ENCODE data around the gene MGAT4D. TPM values are rescaled to one million over a fixed set of nuclear protein-coding genes. Genes with fewer than 3 reads are reported as not detected.

The MGAT4D gene
- total RNA-seq (2014; rRNA removed; shearing (Covaris generic)) (not detected in 2 replicates), polyA plus RNA-seq (2016; fragmentation: Nextera tagmentation; extraction: Ambion mirVana) (not detected in 2 replicates)
- long read RNA-seq: 0 reads

DNA sequence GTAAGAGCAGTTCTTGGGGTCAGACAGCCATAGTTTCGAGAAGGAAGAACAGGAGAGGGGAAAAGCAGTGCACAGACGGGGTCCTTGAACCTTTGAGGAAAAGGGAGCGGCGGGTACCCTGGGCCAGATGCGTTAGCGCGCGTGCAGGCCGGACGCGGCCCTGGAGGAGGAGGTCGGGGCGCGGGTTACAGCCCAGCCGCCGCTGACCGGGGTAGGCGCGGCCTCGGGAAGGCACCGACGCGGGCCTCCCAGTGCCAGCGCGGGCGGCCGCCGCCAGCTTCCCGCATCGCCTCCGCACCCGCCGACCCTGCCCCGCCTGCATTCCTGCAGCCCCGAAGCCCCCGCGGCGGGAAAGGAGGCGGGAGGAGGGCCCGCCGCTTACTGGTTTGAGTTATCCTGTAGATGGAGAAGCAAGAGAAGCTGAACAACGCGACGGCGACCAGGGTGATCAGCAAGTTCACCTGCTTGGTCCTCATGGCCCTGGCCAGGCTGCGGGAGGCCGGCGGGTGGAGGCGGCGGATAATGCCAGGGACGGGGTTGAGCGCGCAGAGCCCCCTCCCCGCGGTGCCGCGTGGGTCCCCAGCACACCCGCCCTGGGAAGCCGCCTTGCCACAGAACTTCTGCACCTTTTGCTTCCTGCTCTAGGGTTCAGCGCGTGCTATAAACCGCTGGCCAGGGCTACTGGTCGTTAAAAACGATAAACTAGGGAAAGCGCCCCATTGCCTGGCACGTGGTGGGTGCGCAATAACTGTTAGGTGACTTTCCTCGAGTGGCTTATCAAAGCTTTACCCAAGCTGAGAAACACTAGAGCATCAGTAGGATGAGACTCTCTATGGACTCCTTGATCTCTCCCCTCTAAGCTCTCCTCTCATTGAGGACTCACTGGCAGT, at the start of gene MGAT4D:
MGAT4D (minus strand) TSS at position 547 of the 890 bp plus-strand sequence; CDS start at position 476, 71 bp downstream.
- no peaks in the 10 kb centered on the region for H3K36me3 Mint-ChIP-seq (ENCODE audit: low read depth)
- H3K4me1 ChIP-seq (ENCODE audit: insufficient read depth): peaks cover 6% of the 10 kb centered on the region
- H3K36me3 ChIP-seq (ENCODE audit: insufficient read depth): no peaks in the 10 kb centered on the region
- peak within 1 kb of the TSS; percentile 91 for H3K4me2 ChIP-seq
- DNase-seq (ENCODE audit: low spot score) (peak; percentile 73), ATAC-seq (peak; percentile 97)
- H3K27ac Mint-ChIP-seq: no peak within 1 kb of the TSS
- H3F3A ChIP-seq (replicated peaks; ENCODE audit: low read depth): no peaks in the 10 kb centered on the region
- peaks cover 54% of the 10 kb centered on the region for H3K27me3 ChIP-seq (ENCODE audit: insufficient read depth)
- no peaks in the 10 kb centered on the region for H3K9me3 Mint-ChIP-seq
- TF ChIP-seq, protein P1, sequence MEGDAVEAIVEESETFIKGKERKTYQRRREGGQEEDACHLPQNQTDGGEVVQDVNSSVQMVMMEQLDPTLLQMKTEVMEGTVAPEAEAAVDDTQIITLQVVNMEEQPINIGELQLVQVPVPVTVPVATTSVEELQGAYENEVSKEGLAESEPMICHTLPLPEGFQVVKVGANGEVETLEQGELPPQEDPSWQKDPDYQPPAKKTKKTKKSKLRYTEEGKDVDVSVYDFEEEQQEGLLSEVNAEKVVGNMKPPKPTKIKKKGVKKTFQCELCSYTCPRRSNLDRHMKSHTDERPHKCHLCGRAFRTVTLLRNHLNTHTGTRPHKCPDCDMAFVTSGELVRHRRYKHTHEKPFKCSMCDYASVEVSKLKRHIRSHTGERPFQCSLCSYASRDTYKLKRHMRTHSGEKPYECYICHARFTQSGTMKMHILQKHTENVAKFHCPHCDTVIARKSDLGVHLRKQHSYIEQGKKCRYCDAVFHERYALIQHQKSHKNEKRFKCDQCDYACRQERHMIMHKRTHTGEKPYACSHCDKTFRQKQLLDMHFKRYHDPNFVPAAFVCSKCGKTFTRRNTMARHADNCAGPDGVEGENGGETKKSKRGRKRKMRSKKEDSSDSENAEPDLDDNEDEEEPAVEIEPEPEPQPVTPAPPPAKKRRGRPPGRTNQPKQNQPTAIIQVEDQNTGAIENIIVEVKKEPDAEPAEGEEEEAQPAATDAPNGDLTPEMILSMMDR (conservative IDR thresholded peaks at IDR 0.05; ENCODE audit: low read depth in 2 of 2): no peak
- TF ChIP-seq NANOG (IDR thresholded peaks at IDR 0.05; ENCODE audit: borderline replicate concordance): no peak
- TF ChIP-seq CREB1 (CRISPR knock-in tag; IDR thresholded peaks at IDR 0.05; ENCODE audit: low read depth): no peak
- TF ChIP-seq EZH2phosphoT487 (IDR thresholded peaks at IDR 0.05; ENCODE audit: unreplicated experiment): peak; percentile 37
- TF ChIP-seq EZH2 (IDR thresholded peaks at IDR 0.05; ENCODE audit: low read depth, unreplicated experiment): peak; percentile 53
- H3K79me2 ChIP-seq (replicated peaks; ENCODE audit: insufficient read depth): no peaks in the 10 kb centered on the region
- H4K20me1 ChIP-seq (replicated peaks; ENCODE audit: insufficient read depth): no peaks in the 10 kb centered on the region
- H3K27ac ChIP-seq (ENCODE audit: low read depth): no peak within 1 kb of the TSS
- no peaks in the 10 kb centered on the region for H3K9me2 ChIP-seq (ENCODE audit: insufficient read depth)
- H3K4me3 Mint-ChIP-seq: peak within 1 kb of the TSS; percentile 82
- peak within 1 kb of the TSS; percentile 65 for H3K4me3 ChIP-seq
- H3K27me3 Mint-ChIP-seq (ENCODE audit: insufficient read depth, low read depth, poor library complexity): peaks cover 29% of the 10 kb centered on the region
- H2AFZ ChIP-seq: peak within 1 kb of the TSS; percentile 100
- H3K4me1 Mint-ChIP-seq: peaks cover 9% of the 10 kb centered on the region

GRCh38 chr4:140533951-140534480, 35.9 kb upstream of the MGAT4D start:
- H3K36me3 Mint-ChIP-seq (ENCODE audit: low read depth): no peaks in the 10 kb centered on the region
- H3K9me3 Mint-ChIP-seq: no peaks in the 10 kb centered on the region
- no peak overlapping the region for H3K4me3 Mint-ChIP-seq
- Histone ChIP-seq H3K4me1 (ENCODE audit: insufficient read depth) (no peaks in the 10 kb centered on the region), H3K27me3 (ENCODE audit: insufficient read depth) (no peaks in the 10 kb centered on the region), H3K36me3 (ENCODE audit: insufficient read depth) (no peaks in the 10 kb centered on the region), H3K9me2 (ENCODE audit: insufficient read depth) (no peaks in the 10 kb centered on the region), H2AFZ (no peak overlapping the region), H3F3A (replicated peaks; ENCODE audit: low read depth) (no peaks in the 10 kb centered on the region), H3K79me2 (replicated peaks; ENCODE audit: insufficient read depth) (no peaks in the 10 kb centered on the region), H3K27ac (ENCODE audit: low read depth) (no peak overlapping the region), H3K4me3 (no peak overlapping the region), H4K20me1 (replicated peaks; ENCODE audit: insufficient read depth) (no peaks in the 10 kb centered on the region), H3K4me2 (no peak overlapping the region)
- DNase-seq (ENCODE audit: low spot score) (no peak), ATAC-seq (no peak)
- TF ChIP-seq NANOG (IDR thresholded peaks at IDR 0.05; ENCODE audit: borderline replicate concordance) (no peak), REST (IDR thresholded peaks at IDR 0.05; ENCODE audit: unreplicated experiment) (no peak), CREB1 (CRISPR knock-in tag; IDR thresholded peaks at IDR 0.05; ENCODE audit: low read depth) (no peak), EZH2 (IDR thresholded peaks at IDR 0.05; ENCODE audit: low read depth, unreplicated experiment) (no peak), STAT1 (IDR thresholded peaks at IDR 0.05; ENCODE audit: unreplicated experiment) (no peak)
- no peak overlapping the region for H3K27ac Mint-ChIP-seq
- H3K27me3 Mint-ChIP-seq (ENCODE audit: insufficient read depth, low read depth, poor library complexity): no peaks in the 10 kb centered on the region
- H3K4me1 Mint-ChIP-seq: no peaks in the 10 kb centered on the region

All from GM23338 (cell line).